Measurements from ENCODE around the gene RXRA.

- TF ChIP-seq POLR2AphosphoS5 (IDR thresholded peaks at IDR 0.05; ENCODE audit: low read depth, low read length) (no peak), CTCF (IDR thresholded peaks at IDR 0.05) (no peak), TCF7L2 (IDR thresholded peaks at IDR 0.05; ENCODE audit: low read depth, low read length) (no peak), REST (IDR thresholded peaks at IDR 0.05; ENCODE audit: insufficient read depth in 1 of 2, low read depth in 2 of 2, low read length in 1 of 2) (no peak)
Measured at GRCh38 chr9:134341929-134342745, 15.9 kb downstream of the RXRA start.

All from Panc1 (cell line).